Endothelial cell of umbilical vein (primary cell): ENCODE results near the gene HSPB1. TPM values are rescaled to one million over a fixed set of nuclear protein-coding genes. Genes with fewer than 3 reads are reported as not detected.

Experiments used
- BruUV-seq: library from RNA; stranded (reverse); fragments of 400-500 nt; replicated peaks from 2 replicates; lab custom pipeline; 2021; lab: Mats Ljungman, UMichigan
- CTCF ChIA-PET: fragments of 300-600, 350-600 bp; sonication (Branson Sonifier 250); formaldehyde crosslinking; loops from one replicate; lab custom pipeline; 2021; ENCODE audit warnings: antibody characterized with exemption, inconsistent platforms; lab: Charles Lee
- POLR2A ChIA-PET: fragments of 300-600, 350-600 bp; sonication (Branson Sonifier 250); formaldehyde crosslinking; loops from one replicate; lab custom pipeline; 2021; ENCODE audit warnings: antibody characterized with exemption, inconsistent platforms; lab: Charles Lee
- DNase-seq: peaks from one replicate; pipeline ENCODE4 v3.0.0-alpha.2; 2011; ENCODE audit warnings: low read depth, low spot score
- FAIRE-seq: peaks from 2 replicates; lab custom pipeline; 2011; peaks lifted over from hg19 to GRCh38; lab: Jason Lieb, UNC
- H2AFZ ChIP-seq: 2 replicates; pipeline ENCODE4 v1.6.0; 2012; ENCODE audit warnings: low read depth, low read length, control low read depth, inconsistent platforms
- H3K27ac ChIP-seq: 2 replicates; pipeline ENCODE4 v1.5.1; 2011; ENCODE audit warnings: low read depth, mild to moderate bottlenecking, control low read depth, low read length, moderate library complexity; ENCODE audit not compliant: insufficient read depth
- H3K27me3 ChIP-seq, 2 experiments: 2 replicates each; pipeline versions ENCODE4 v1.6.0 to v1.6.1; 2011; ENCODE audit warnings: low read length in 2 of 2, mixed read lengths in 1 of 2; ENCODE audit not compliant: control insufficient read depth in 2 of 2, insufficient read depth in 2 of 2
- H3K36me3 ChIP-seq, 2 experiments: 2 replicates in 1 of 2; 3 replicates in 1 of 2; pipeline ENCODE4 v1.5.1; 2011; ENCODE audit warnings: low read length in 2 of 2, mild to moderate bottlenecking in 1 of 2, moderate library complexity in 1 of 2; ENCODE audit not compliant: control insufficient read depth in 2 of 2, insufficient read depth in 2 of 2; ENCODE audit errors: extremely low read depth in 1 of 2
- H3K4me1 ChIP-seq: 3 replicates; pipeline ENCODE4 v1.5.1; 2011; ENCODE audit warnings: mild to moderate bottlenecking, low read length; ENCODE audit not compliant: control insufficient read depth, insufficient read depth; ENCODE audit errors: extremely low read depth
- H3K4me2 ChIP-seq: 2 replicates; pipeline ENCODE4 v1.6.1; 2011; ENCODE audit warnings: low read length, control low read depth, mixed read lengths; ENCODE audit not compliant: insufficient read depth
- H3K4me3 ChIP-seq, 3 experiments: fragments of 200-600 bp in 1 of 3; sonication (generic), shearing (Covaris generic) in 1 of 3; replicated peaks in 1 of 3; 2 replicates each; pipeline ENCODE4 v1.5.1; 2011 to 2016; ENCODE audit warnings: control low read depth in 3 of 3, low read length in 3 of 3, mild to moderate bottlenecking in 2 of 3, inconsistent platforms in 1 of 3, low read depth in 1 of 3, moderate library complexity in 1 of 3; ENCODE audit not compliant: insufficient read depth in 1 of 3
- H3K79me2 ChIP-seq: 2 replicates; pipeline ENCODE4 v1.6.0; 2012; ENCODE audit warnings: low read length, inconsistent platforms; ENCODE audit not compliant: control insufficient read depth, insufficient read depth
- H3K9ac ChIP-seq: replicated peaks from 2 replicates; pipeline ENCODE3; 2011; ENCODE audit warnings: low read length, control low read depth; ENCODE audit not compliant: insufficient read depth; ENCODE audit errors: extremely low read depth
- H3K9me1 ChIP-seq: replicated peaks from 3 replicates; pipeline ENCODE4 v1.6.0; 2011; ENCODE audit warnings: mild to moderate bottlenecking, low read length; ENCODE audit not compliant: control insufficient read depth, insufficient read depth; ENCODE audit errors: extremely low read depth
- H3K9me3 ChIP-seq: replicated peaks from 2 replicates; pipeline ENCODE4 v1.5.1; 2012; ENCODE audit warnings: low read length, inconsistent platforms; ENCODE audit not compliant: control insufficient read depth, insufficient read depth
- H4K20me1 ChIP-seq: replicated peaks from 2 replicates; pipeline ENCODE3; 2011; ENCODE audit warnings: mild to moderate bottlenecking, low read length; ENCODE audit not compliant: control insufficient read depth, insufficient read depth; ENCODE audit errors: extremely low read depth
- FOS ChIP-seq: IDR thresholded peaks from 2 replicates; pipeline ENCODE4 v1.6.1; 2011; ENCODE audit warnings: mild to moderate bottlenecking, low read length, moderate library complexity, borderline replicate concordance; ENCODE audit not compliant: insufficient read depth
- JUN ChIP-seq: IDR thresholded peaks from 2 replicates; pipeline ENCODE4 v1.6.1; 2011; ENCODE audit warnings: borderline replicate concordance, low read depth; ENCODE audit not compliant: insufficient read length, insufficient read depth
- MYC ChIP-seq: IDR thresholded peaks from one replicate; pipeline ENCODE4 v1.6.1; 2011; ENCODE audit warnings: mild to moderate bottlenecking, low read depth, low read length
- POLR2AphosphoS5 ChIP-seq: IDR thresholded peaks from 2 replicates; pipeline ENCODE4 v1.6.1; 2012; ENCODE audit warnings: low read depth, mild to moderate bottlenecking, control low read depth, low read length, moderate library complexity; ENCODE audit not compliant: insufficient read depth
- dilution Hi-C: fragments of 300-500 bp; cut with MboI; formaldehyde crosslinking; loops from one replicate; pipeline ENCODE4 v1.15.0; 2019; ENCODE audit warnings: low sequenced_read_pairs; ENCODE audit not compliant: extremely low pct_ligation_motif_present
- intact Hi-C: fragments of 100-400 bp; cut with micrococcal nuclease; formaldehyde crosslinking; loops from one replicate; pipeline ENCODE4 v1.10.0; 2022
- polyA plus RNA-seq, 4 experiments: library from polyadenylated mRNA; depleted of rRNA in 3 of 4; stranded (reverse) in 3 of 4; unstranded in 1 of 4; fragments of >200 nt; gene quantifications; 2 replicates each; pipeline versions ENCODE4 v1.2.1 to v1.2.3, GENCODE V29; 2011 to 2012; ENCODE audit warnings: missing spikeins in 1 of 4
- total RNA-seq: library from RNA; stranded (reverse); gene quantifications from 2 replicates; pipeline ENCODE4 v1.2.3, GENCODE V29; 2021

HSPB1 gene
- total and polyA plus RNA-seq, 2 donors (not counting 3 experiments of a cell fraction or from before 2014, with no cell fraction given), result 1,748 to 3,130 TPM

- Histone ChIP-seq H3K9ac (no peak overlapping the region), H3K9me1 (no peaks in the 10 kb centered on the region), H3K4me1 (peaks cover 35% of the 10 kb centered on the region), H3K27ac (peak overlapping the region; percentile 43), H3K9me3 (no peaks in the 10 kb centered on the region), H3K4me2 (no peak overlapping the region), H2AFZ (no peak overlapping the region), H3K36me3 (peaks cover 25 to 28% of the 10 kb centered on the region in 2 experiments), H3K79me2 (peaks cover 100% of the 10 kb centered on the region), H4K20me1 (peaks cover 17% of the 10 kb centered on the region), H3K4me3 (no peak overlapping the region), H3K27me3 (no peaks in the 10 kb centered on the region)
- dilution Hi-C loops (no loop called here), intact Hi-C loops (no loop called here)
- no peak for TF ChIP-seq MYC
- no TSS peak for BruUV-seq
- DNase-seq (no peak), FAIRE-seq (no peak)
- CTCF ChIA-PET, result no interaction called here
- POLR2A ChIA-PET, result no interaction called here
Measured at GRCh38 chr7:76346097-76346496, 43.6 kb downstream of the HSPB1 start.

GRCh38 chr7:76346778-76347177 is 44.3 kb downstream of the HSPB1 start:
- H3K79me2 ChIP-seq, result peaks cover 100% of the 10 kb centered on the region
- POLR2A ChIA-PET, result no interaction called here
- H2AFZ ChIP-seq, result no peak overlapping the region
- DNase-seq (peak; percentile 46), FAIRE-seq (peak; percentile 35)
- no peak for TF ChIP-seq FOS
- peak; percentile 49 for TF ChIP-seq POLR2AphosphoS5
- TF ChIP-seq JUN, result no peak
- dilution Hi-C loops (no loop called here), intact Hi-C loops (no loop called here)
- peak overlapping the region; percentile 43 for H3K27ac ChIP-seq
- no peaks in the 10 kb centered on the region for H3K9me3 ChIP-seq
- H3K36me3 ChIP-seq, result peaks cover 25 to 28% of the 10 kb centered on the region in 2 experiments
- peaks cover 18% of the 10 kb centered on the region for H4K20me1 ChIP-seq
- CTCF ChIA-PET, result no interaction called here
- H3K27me3 ChIP-seq, result no peaks in the 10 kb centered on the region
- H3K9me1 ChIP-seq, result no peaks in the 10 kb centered on the region
- BruUV-seq, result no TSS peak
- H3K4me1 ChIP-seq, result peaks cover 30% of the 10 kb centered on the region
- peak overlapping the region; percentile 32 for H3K9ac ChIP-seq
- peak overlapping the region; percentile 54 for H3K4me2 ChIP-seq
- H3K4me3 ChIP-seq, result no peak overlapping the region
